Fibroblast of the conjunctiva (primary cell): ENCODE measurements around the gene LMAN1L.

ENCODE experiments used
- DNase-seq: peaks from one replicate; pipeline ENCODE4 v3.0.0-alpha.2; 2010; ENCODE audit warnings: low read depth

LMAN1L gene

DNA sequence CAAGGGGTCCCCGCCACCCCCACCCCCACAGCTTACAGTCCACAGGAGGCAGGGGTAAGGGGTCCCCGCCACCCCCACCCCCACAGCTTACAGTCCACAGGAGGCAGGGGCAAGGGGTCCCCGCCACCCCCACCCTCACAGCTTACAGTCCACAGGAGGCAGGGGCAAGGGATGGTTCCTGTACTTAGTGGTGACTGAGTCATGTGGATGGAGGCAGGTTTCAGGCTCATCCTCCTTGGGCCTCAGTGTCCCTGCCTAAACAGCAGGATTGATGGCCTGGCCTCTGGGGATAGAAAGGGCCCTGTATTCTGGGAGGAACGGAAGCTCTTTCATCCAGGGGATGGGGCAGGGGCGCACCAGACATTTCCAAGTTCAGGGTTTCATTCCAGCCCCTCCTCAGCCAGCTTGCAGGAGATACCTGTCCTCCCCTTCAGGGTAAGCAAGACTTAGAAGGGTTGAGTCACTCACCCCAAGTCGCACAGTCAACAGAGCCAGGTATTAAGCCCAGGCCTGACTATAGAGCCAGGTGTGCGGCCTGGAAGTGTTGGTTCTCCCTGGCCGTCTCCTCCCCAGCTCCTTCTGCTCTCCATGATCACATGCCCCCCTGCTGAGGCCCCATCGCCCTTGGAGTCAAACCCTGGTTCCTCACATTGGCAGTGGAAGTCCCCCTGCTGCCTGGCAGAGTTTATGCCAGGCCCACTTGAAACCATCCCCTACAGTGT lies 18.2 kb upstream of the LMAN1L start:
- DNase-seq = no peak

DNA sequence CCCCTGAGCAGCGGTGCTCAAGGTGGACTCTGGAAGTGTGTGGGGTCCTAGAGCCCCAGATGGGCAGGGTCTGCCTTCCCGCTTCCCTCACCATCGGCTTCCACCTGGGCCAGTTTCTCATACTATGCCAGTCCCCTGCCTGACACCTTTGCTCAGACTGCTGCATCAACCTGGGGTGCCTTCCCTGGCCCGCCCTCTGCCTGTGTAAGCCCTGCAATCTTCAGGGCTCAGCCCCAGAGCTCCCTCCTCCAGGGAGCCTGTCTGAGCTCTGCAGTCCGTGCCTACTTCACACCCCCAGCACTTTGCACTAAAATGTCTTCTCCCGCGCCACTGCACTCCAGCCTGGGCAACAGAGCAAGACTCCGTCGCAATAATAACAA lies 17.7 kb upstream of the LMAN1L start:
- no peak for DNase-seq

DNA sequence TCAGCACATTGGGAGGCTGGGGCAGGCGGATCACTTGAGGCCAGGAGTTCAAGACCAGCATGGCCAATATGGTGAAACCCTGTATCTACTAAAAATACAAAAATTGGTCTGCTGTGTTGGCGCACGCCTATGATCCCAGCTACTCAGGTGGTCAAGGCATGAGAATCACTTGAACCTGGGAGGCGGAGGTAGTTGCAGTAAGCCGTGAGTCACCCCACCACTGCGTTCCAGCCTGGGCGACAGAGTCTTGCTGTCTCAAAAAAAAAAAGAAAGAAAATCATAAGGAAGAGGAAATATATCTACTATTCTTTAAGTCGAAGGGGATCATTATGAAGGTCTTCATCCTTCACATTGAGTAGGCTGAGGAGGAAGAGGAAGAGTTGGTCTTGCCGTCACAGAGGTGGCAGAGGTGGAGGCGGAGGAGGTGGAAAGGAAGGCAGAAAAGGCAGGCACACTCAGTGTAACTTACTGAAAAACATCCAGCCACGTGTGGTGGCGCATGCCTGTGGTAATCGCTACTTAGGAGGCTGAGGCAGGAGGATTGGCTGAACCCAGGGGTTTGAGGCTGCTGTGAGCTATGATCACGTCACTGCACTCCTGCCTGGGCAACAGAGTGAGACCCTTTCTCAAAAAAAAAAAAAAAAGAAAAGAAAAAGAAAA lies 16.5 kb upstream of the LMAN1L start:
- DNase-seq = no peak

DNA sequence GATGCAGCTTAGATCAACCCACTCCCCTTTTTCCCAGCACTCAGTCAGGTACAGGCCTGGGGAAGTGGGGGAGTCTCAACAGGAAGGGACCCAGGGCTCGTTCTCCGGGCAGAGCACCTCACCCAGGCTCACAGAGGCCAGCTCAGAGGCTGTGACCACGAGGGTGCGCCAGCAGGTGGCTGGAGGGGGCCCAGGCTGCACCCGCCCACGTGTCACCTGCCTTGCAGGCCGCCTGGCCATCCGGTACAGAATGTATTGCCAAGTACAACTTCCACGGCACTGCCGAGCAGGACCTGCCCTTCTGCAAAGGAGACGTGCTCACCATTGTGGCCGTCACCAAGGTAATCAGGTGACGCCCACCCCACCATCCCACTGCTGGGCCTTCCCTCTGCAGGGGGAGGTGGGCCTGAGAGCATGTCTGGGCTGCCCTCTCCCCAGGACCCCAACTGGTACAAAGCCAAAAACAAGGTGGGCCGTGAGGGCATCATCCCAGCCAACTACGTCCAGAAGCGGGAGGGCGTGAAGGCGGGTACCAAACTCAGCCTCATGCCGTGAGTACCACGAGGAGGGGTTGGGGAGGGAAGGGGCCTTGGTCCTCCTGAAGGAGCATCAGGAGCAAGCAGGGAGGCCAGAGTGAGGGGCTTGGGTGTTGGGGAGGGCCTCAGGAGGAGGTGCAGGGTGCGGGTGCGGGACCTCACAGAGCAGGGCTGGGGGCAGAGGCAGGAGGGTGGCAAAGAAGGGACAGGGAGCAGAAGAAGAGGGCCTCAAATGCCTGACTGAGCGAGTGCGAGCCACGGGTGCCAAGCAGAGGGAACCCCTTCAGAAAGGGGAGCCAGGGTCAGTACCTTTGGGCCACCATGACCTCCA lies 14.0 kb upstream of the LMAN1L start:
- no peak for DNase-seq

DNA sequence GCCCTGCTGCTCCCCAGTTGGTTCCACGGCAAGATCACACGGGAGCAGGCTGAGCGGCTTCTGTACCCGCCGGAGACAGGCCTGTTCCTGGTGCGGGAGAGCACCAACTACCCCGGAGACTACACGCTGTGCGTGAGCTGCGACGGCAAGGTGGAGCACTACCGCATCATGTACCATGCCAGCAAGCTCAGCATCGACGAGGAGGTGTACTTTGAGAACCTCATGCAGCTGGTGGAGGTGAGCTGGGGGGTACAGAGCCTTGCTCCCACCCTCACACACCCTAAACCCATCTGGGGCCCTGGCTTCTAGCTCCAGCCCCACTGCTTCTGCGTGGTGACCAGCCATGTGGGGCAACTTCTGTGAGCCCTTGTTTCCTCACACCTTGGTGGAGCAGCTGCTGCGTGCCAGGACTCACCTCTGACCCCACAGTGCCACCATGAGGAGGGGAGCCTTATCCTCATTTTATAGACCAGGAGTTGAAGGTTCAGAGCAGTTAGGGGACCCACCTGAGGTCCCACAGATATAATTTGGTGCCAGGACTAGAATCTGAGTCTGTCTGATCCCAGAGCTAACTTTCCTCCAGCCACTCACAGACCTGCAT lies 13.3 kb upstream of the LMAN1L start:
- no peak for DNase-seq

DNA sequence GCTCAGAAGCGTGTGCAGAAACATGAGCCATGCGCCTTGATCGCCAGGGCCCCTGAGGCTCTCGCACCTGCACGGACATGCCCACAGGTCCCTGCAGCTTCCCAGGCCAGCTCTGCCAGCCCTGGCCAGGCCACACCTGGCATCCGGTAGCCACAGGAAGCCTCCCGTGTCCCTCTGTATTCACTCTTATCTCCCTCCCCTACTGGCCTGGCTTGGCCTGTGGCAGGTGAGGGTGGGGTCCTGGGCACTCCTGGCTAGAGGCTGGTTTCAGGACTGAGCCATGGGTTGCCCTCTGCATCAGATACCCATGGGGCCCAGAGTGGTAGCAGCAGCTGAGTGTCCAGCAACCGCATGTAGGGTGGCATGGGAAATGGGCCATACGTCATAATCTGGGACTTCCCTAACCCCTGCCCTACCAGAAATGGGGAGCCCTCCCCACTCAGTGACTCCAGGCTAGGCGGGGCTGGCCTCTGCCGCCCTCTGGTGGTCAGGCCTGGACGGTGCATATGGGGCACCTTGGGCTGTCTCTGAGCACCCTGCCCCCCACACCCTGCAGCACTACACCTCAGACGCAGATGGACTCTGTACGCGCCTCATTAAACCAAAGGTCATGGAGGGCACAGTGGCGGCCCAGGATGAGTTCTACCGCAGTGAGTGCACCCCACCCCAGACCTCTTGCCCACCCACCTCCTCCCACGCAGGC lies 12.6 kb upstream of the LMAN1L start:
- peak; percentile 26 for DNase-seq

DNA sequence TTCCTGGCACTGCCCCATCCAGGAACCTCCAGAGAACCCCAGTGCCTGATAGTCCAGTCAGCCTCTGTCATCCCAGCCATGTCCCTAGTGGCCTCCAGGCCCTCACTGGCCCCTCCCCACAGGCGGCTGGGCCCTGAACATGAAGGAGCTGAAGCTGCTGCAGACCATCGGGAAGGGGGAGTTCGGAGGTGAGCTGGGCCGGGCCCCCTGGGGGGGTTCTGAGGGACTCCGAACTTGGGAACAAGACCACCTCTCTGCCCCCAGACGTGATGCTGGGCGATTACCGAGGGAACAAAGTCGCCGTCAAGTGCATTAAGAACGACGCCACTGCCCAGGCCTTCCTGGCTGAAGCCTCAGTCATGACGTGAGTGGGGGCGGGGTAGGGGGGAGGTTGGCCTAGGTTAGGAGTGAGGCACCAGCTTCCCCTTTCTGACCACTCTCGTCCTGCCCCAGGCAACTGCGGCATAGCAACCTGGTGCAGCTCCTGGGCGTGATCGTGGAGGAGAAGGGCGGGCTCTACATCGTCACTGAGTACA lies 12.0 kb upstream of the LMAN1L start:
- no peak for DNase-seq

DNA sequence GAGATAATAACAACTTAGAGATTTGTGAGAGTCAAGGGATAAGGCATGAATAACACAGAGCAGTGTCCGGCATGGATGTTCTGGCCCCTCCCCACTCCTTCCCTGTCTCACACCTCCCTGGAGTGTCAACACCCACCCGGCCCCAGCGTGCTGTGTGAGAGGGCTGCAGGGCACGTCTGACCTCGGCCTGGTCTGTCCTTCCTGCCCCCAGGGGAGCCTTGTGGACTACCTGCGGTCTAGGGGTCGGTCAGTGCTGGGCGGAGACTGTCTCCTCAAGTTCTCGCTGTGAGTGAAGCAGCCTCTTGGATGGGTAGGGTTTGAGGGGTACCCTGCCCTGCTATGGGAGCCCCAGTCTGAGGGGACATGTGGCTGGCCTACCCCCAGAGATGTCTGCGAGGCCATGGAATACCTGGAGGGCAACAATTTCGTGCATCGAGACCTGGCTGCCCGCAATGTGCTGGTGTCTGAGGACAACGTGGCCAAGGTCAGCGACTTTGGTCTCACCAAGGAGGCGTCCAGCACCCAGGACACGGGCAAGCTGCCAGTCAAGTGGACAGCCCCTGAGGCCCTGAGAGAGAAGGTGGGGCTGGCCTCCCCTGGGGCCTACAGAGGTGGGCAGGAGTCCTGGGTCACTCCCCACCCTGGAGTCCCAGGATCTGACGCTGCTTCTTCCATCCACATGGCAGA lies 11.2 kb upstream of the LMAN1L start:
- DNase-seq = no peak

DNA sequence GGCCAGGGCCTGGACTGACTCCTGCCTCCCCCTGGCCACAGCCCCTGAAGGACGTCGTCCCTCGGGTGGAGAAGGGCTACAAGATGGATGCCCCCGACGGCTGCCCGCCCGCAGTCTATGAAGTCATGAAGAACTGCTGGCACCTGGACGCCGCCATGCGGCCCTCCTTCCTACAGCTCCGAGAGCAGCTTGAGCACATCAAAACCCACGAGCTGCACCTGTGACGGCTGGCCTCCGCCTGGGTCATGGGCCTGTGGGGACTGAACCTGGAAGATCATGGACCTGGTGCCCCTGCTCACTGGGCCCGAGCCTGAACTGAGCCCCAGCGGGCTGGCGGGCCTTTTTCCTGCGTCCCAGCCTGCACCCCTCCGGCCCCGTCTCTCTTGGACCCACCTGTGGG lies 10.3 kb upstream of the LMAN1L start:
- no peak for DNase-seq

DNA sequence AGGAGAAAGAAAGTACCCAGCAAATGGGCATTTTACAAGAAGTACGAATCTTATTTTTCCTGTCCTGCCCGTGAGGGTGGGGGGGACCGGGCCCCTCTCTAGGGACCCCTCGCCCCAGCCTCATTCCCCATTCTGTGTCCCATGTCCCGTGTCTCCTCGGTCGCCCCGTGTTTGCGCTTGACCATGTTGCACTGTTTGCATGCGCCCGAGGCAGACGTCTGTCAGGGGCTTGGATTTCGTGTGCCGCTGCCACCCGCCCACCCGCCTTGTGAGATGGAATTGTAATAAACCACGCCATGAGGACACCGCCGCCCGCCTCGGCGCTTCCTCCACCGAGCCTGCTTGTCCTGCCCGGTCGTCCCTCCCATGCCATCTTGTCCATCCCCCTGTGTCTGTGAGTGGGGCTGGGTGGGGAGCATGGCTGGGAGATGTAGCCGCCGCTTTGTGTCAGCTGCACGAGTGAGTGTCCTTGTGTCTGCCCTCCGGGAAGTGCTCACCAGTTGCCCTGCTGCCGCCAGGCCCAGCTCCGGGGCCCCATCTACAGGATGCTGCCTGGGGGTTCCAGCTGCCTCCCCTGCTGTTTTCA lies 9.7 kb upstream of the LMAN1L start:
- DNase-seq = no peak

DNA sequence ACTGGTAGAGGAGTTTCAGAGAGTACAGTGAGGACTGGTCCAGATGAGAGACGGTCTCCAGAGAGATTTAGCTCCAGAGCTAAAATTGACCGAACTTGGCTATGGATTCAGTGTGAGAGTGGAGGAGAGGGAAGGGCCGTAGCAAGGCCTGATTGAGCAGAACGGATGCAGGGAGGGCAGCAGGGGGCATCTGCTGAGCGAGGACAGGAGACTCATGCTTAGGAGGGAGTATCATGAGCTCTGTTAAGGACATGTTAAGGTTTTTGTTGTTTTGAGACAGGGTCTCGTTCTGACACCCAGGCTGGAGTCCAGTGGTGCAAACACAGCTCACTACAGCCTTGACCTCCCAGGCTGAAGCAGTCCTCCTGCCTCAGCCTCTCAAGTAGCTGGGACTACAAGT lies 7.7 kb upstream of the LMAN1L start:
- no peak for DNase-seq

DNA sequence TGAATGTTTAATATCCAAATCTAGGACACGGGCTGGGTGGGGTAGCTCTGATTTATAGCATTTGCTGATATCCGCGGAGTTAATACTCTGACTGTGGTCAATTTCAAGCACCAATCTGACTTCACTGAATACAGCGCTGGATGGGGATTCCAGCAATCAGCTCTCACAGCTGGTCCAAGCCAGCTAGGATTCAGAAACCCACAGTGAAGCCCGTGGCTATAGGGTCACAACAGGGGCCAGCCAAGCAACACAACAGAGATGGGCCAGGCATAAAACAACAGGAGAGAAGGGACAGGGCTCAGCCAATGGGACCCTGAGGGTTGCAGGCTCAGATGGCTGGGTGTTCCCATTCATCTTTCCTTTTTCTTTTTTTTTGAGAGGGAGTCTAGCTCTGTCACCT lies 5.4 kb upstream of the LMAN1L start:
- DNase-seq = no peak

DNA sequence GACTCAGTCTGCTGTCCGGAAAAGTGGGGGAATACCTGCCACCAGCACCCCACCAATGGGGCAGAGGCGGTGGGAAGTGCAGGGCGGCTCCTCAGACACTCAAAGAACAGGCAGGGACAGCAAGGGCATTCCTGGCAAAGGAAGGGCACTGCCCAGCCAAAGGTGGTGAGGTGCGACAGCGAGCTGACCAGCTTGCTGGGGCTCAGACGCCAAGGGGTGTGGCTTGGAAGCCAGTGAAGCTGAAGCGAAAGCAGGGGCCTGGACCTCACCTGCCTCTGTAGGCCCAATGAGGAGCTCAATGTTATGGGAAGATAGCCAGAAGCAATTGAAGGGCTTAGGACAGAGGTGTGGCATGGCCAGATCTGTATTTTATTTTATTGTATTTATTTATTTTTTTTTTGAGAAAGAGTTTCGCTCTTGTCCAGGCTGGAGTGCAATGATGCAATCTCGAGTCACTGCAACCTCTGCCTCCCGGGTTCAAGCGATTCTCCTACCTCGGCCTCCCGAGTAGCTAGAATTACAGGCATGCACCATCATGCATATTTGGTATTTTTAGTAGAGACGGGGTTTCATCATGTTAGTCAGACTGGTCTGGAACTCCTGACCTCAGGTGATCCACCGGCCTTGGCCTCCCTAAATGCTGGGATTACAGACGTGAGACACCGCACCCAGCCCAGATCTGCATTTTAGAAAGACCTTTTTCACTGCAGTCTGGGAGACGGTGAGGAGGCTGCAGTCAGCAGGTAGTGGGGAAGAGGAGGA lies 4.4 kb upstream of the LMAN1L start:
- no peak for DNase-seq

DNA sequence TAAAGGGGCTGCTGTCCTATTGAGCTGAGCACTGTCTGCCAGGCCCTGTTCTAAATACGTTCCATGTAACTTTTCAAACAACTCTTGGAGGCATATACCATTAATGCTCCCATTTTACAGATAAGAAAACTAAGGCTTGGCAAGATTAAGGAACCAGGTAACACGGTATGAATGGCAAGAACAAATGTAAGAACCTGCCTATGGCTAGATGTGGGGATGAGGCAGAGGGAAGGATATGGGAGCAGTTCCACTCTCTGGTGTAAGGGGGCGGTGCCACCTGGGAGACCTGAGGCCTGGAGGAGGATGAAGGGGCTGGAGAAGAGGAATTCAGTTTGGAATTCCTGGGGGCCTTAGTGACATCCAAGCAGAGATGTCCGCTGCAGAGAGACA lies 3.8 kb upstream of the LMAN1L start:
- no peak for DNase-seq

DNA sequence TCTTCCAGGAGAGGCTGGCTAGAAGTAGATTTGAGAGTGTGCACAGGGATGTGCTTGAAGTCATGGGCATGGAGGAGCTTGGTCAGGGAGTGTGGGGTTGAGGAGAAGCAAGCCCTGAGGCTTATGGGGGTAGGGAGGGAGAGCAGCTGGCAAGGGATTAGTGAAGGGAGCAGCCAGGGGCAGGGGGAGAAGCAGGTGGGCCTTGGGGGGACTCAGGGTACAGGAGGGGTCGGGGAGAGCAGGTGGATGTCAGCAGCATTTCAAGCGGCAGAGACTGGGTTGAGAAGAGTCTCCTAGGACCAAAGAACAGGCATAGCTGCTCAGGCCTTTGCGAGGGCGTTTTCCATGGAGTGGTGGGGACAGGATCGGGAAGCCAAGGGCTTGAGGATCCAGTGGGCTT lies 3.4 kb upstream of the LMAN1L start:
- no peak for DNase-seq

DNA sequence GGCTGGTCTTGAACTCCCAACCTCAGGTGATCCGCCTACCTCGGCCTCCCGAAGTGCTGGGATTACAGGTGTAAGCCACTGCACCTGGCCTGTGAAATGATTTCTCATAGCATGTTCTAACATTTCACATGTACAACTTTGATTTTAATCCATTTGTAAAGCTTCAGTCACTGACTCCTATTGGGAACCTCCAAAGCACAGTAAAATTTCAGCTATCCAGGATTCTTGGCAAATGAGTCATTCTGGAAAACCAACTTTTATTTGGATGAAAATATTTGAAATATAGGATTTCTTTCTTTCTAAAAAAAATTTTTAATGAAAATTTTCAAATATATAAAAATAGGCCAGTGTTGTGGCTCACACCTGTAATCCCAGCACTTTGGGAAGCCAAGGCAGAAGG lies 2.7 kb upstream of the LMAN1L start:
- no peak for DNase-seq

DNA sequence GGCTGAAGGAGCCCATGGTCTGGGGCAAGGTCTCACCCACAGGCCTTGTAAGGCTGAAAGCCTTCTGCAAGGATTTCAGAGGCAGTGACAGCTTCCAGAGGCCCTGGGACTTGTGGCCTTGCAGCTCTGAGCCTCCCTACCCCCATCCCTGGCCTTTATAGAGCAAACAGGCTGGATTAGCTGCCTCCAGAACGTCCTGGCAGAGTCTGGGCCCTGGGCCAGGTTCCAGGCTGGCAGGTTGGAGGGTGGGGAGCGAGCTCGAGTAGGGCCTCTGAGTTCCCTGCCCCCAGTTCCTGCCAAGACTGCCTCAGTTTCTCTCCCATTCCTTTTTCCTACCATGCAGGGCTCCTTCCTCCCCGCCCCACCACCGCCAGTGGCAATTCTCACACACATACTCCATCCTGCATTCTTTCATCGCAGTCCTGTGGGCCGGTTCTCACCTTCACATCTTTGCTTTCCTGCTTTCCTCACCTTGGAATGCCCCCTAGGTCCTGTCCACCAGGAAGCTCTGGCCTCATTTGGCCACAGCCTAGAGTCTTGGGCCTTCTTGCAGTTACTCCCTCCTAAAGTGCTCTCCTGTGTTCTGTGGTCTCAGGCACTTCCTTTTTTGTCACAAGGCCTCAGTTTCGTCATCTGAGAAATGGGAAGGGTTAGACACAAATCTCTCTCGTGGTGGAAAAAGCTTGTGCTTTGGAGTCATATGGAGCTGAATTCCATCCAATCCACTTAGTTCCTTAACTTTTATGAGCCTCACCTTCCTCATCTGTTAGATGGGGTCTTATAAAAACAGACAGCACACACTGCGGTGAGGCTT lies 2.7 kb downstream of the LMAN1L start:
- DNase-seq = no peak

DNA sequence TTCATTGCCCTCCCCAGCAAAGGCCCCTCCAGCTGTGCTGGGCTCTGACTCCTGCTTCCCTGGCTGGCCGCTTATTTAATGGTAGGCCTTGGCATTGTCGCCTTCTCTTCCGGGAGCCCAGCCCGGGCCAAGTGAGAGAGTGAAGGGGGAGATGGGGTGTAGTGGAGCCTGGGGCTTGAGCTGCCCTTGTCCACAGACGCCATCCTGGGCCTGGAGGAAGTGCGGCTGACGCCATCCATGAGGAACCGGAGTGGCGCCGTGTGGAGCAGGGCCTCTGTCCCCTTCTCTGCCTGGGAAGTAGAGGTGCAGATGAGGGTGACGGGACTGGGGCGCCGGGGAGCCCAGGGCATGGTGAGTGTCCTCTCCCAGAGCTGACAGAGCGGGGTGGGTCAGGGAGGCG lies 3.3 kb downstream of the LMAN1L start:
- no peak for DNase-seq
